ENCODE measurements around the gene VWC2L.

VWC2L gene

GRCh38 chr2:214592011-214592410 is 181.2 kb downstream of the VWC2L start:
- DNase-seq (ENCODE audit: low read depth): no peak

DNA sequence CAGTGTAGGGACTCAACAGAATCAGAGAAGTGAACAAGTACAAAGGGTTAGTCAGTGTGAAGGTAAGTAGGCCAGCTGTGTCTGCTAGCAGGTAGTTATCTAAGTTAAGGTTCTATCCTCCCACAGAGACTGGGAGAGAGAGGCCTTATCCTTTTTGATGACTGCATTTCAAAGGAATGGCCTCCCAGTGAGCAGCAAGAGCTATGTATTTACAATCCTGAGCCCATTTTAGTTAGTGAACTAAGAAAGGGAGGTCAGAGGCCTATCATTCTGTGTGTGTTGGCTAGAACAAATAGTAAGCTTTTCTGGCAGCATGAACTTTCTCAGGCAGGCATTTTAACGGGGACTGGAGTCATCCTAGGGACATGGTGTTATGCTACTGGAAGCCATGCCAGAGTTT is 182.9 kb downstream of the VWC2L start:
- peak; percentile 14 for DNase-seq (ENCODE audit: low read depth)

DNA sequence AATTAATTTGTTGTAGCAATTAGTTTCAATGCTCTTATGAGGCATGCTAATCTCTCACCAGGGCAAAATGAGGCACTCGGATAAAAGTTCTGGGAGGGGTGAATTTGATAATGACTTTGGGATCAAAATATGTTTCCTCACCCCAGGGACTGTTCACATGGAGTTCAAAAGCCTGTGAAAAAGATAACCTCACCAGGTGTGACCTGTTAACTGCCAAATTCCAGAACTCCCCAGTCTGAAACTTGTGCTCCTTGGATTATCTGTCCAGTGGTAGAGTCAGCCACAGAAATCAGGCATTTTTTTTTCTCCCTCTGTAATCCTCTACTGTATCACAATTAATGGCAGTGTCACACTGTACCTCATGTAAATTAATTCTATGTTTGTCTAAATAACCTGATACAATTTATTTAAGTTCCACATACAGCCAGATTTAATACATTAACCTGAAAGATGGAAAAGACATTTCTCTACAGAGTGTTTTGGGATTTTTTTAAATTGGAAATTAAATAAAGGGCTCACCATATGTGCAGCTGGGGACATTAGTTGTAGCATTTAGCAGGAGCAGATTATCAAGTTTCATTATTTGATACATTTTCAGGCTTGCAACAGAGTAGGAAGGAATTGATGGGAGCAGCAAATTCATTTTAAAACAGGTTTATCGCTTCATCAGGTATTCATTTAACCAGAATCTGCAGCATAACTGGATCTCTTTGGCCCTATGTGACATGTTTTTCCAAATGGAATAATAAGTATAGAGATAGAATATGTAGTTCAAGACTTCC is 191.2 kb downstream of the VWC2L start:
- no peak for DNase-seq (ENCODE audit: low read depth)

DNA sequence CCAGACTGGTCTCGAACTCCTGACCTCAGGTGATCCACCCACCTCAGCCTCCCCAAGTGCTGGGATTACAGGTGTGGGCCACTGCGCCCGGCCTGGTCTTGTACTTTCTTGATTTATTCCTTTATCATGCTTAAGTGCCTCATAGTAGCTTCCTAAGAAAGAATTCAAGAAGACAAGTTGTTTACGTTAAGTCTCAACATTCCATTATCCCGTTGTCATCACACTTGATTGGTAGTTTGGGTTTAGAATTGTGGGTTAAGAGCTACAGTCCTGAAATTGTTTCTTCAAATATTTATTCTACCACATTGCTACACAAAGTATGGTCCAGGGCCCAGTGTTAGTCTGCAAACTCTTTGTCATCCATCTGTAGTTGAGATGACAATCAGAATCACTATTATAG is 194.0 kb downstream of the VWC2L start:
- DNase-seq (ENCODE audit: low read depth): no peak

GRCh38 chr2:214607051-214607450 is 196.2 kb downstream of the VWC2L start:
- no peak for DNase-seq (ENCODE audit: low read depth)

DNA sequence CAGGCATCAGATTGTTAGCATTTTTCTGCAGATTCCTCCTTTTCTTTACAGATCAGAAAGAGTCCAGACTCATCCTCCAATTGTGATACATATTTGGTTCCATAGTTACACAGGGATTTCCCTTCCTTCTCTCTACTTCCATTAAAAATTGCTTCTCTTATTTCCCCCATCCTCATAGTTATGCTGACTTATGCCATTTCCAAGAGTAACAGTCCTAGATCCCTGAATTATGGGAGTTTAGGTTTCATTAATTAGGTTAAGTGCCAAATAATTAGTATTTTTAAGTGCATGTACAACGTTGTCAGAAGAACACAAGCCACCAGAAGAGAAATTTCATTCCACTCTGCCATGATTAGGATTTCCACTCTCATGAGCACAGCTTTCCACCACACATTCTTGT is 200.2 kb downstream of the VWC2L start:
- no peak for DNase-seq (ENCODE audit: low read depth)

DNA sequence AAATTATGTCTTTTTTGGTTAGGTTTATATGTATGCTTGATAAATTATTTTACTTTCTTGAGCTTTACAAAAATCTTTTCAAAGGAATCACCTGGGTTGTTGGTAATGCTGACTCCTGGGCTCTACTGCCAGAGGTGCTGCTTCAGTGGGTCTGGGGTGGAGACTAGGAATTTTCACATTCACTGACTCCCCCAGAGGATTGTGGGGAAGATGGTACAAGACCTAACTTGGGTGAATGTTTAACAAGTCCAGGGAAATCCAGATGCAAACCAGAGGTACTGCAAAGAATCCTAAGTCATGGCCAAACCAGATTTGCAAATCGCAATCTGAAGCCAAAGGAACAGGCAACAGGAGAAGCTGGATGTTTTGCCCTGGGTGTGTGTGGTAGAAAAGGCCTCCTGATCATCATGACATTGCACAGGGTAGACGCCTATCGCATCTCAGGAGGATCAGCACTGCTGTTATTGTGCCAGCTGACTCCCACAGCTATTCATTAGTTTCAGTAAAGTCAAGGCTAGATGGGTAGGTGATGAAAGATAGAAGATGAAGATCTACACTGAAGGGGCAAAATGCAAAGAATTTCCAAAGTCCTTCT is 213.4 kb downstream of the VWC2L start:
- DNase-seq (ENCODE audit: low read depth): no peak

DNA sequence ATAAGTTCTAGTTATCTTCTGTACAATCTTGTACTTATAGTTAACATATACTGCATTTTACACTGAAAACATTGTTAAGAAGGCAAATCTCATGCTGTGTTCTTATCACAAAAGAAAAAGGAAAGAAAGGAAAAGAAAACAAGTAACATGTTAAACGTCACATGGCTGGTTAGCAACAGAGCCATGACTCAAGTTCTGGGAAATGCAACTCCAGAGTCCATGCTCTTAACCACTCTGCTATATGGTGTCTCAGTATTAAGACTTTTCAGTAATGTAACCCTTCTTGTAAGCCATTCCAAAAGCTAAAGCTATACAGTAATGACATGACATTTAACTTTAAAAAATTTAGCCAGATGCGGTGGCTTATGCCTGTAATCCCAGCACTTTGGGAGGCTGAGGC is 217.2 kb downstream of the VWC2L start:
- no peak for DNase-seq (ENCODE audit: low read depth)

Data from fibroblast of gingiva (primary cell).